GM19467 (cell line): ENCODE data around the gene CDK2.

Experiments used
- ATAC-seq: cut with Tn5 transposase; IDR thresholded peaks from one replicate; pipeline ENCODE4 v1.9.1; 2021; ENCODE audit warnings: mild to moderate bottlenecking, moderate library complexity; ENCODE audit not compliant: unreplicated experiment

The CDK2 gene

DNA sequence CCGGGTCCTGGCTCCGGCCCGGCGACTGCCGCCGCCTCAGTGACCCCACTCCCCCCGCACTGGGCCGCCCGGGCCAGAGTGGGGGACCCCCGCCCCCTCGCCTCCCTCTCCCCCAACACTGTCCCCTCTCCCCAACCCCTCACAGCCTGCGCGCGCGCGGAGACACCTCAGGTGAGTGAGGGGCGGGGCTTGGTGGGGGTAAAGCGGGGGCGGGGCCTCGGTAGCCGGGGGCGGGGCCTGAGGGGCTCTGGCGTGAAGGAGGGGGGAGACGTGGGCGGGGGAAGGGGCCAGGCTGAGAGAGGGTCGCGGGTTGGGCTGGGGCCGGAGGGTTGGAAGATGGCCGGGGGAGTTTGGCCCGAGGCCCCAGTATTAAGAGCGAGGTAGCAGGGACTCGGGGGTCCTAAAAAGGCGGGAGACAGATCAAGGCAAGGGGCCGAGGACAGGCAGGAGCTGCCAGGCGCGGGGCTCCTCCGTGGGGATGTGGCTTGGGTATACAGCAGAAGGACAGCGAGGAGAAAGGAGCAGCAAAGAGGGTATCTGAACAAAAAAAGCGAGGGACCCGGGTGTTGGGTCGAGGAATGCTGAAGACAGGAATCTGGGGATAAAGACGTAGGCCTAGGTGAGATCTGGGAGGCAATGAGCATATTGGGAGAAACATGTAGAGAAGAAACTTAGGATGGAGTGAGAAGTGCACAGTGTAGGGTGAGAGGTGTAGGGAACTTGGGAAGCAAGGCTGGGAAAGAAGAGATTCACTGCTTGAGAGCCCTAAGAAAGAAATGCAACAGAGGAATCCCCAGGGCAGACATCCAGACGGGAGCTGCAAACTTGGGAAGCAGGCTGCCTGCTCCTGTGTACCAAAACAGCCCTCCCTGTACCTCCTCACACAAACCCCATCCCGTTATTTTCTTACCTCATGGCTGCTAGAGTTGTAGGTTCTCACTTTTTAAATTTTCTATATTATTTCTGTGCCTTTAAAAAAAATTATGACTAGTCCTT is 41.2 kb downstream of the CDK2 start:
- ATAC-seq = peak; percentile 22

DNA sequence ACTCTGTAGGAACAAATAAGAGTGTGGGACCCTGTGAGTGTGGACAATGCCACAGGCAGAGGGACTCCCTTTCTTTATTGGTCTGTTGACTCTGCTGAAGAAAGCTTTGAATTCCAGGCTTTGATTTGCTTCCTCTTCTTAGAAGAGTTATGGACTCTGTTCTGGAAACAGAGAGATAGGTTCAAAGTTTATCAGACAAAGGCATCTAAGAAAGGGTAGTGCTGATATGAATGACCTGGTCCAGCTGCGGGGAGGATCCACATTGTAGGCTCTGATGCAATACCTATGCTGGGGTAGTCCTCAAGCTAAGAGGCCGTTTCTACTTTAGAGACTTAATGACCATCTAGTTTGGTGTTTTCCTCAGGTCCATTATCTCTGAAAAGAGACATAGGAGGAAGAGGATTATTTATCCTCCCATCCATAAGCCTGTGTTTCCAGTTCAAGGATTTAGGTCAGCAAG is 43.5 kb downstream of the CDK2 start:
- ATAC-seq = no peak

DNA sequence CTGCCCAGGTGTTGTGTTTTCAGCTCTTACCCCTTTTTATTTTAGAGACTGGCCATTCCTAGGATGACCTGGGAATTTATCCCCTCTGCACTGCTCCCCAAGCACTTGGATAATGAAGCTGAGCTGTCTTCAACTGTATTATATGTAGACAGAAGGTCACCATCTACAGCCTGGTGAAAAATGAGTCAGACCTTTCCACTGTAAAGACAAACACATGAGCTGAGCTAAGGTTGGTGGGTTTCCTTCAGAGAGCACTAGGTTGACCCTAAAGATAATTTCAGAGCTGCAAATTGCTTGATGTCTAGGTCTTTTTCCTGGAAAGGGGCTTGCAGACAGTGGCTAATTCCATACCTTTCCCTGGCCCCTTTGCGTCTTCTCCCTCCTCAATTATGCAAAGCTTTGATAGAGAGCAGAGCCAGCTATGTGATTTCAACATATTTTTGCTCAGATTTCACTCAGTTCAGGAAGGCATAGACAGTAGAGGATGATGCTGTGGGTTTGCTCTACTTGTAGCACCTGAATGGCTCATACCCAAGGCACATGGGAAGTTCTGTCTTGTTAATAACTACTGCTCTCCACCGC is 45.0 kb downstream of the CDK2 start:
- ATAC-seq = no peak

DNA sequence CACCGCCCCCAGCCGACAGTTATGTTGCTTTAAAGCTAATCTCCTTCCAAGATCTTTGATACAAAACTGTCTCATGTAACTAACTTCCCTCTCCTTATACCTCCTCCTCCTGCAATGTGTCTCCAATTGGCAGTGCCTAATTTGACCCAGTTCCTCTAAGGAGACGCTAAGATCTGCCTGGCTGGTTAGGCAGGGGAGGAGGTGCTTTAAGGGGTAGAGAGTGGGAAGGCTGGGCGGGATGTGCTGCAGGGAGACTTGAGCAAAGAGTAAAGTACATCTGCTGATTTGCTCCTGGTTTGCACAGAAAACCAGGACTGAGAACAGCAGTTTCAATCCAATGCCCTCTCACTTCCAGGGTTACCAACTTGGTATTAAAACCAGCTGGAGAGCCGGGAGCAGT is 46.9 kb downstream of the CDK2 start:
- ATAC-seq = no peak

DNA sequence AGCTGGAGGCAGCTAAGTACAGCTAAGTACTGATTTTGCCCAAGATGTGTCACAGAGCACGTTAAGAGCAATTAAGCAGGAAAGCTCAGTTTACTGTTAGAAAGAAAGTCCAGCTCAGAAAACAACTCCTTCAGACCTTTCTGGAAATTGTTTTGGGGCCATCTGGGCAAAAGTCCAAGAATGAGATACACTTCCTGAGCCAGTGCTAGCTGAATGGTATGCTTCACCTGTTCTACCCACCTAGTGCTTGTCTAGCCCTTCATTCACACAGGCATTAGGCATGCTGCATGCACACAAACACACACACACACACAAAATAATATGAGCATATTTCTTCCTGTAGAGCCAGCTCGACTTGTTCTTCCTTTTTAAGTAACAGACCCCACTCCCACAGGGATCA is 47.6 kb downstream of the CDK2 start:
- no peak for ATAC-seq

DNA sequence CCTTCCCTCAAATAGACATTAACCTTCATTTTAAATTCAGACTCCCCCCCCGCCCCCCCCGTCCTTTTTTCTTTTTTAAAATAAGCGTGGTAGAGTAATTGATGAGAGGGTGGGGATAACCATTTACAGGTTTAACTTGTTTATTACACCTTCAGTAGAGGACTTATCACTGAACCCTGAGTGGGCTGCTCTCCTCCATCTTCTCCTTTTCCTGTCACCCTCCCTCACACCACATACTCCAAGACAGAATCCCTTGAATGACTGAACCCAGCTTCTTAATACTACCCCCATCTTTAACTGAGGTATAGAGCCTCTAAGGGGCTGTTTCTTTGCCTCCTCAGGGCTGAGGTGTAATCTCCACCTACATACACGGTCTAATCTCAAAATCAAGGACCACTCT is 50.6 kb downstream of the CDK2 start:
- no peak for ATAC-seq

DNA sequence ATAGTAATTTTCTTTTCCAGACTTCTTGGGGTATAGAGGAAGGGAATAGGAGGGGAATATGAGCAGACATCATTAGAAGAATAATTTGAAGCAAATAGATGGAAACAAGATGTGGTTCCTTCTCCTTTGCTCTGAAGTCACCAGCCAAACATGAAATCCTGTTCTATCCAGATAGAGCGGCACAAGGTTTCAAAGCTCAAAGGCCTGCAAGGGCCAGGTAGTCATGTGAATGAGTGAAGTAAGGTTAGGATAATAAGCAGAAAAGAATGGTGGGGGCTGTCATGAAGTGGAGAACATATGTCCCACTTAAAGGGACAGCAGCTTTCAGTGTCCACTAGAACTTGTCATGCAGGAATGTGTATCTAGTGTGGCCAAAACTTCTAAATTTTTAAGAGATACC is 51.7 kb downstream of the CDK2 start:
- ATAC-seq = no peak

DNA sequence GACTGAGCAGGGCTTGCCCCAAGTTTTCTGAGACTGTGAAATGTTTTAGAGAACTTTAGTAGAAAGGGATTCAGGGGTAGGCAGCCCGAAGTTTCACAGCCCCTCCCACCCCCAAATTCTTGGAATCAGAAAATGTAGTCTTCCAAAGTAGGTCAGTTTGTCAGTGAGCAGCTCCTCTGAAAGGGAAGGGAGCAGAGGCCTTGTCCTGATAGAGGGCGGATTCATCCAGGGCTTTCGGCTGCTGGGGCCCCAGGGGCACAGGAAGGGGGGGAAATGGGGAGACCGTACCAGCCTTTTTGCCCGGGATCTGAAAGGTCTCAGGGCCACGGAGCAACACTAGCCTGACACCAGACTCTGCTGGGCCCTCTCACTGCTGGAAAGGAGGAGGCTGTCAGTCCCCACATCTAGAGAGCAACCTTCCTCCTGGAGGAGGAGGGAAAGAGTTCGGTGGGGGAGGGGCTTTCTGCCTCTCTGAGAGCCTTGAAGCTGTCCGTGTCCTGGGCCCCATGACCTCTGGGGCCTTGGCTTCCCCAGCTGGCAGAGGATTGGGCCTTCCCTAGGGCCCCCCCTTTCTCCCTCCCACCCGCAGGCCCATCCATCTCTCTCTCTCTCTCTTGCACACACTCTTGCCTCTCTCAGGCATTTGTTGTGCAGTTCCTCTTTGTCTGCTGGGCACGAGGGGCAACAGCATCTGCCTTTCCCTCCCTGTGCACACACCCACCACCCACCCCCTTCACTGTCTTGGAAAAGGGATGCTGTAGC is 54.0 kb downstream of the CDK2 start, which contains the start of gene IKZF4:
TSS of gene IKZF4 (plus strand) at position 621 of the 762 bp plus-strand sequence. CDS start 451 bp downstream, outside the sequence.
- no peak for ATAC-seq

DNA sequence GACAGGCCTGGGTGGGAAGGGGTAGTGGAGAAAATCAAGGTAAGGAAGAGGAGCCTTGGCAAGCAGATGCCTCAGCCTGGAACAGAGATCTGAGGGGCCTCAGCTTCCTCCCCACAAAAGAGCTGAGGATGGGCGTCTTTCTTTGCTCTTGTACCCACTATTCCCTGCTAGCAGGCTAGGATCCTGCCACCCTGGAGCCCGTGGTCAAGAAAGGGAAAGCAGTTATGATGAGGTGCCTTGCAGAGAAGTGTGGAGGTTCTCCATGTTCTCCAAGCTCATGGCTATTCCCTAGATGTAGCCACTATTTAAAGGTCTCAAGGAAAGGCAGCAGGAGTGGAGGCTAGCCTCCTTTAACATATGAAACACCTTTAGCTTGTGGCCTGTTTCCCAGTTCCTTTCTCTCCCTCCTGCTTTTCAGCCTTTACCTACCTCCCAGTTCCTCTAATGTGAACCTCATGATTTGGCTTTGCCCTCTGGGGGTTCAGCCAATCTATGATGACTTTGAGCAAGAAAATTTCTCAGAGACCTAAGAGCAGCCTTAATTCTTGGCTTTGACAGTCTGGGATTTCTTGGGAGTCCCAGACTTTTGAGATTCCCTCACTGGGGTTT is 55.4 kb downstream of the CDK2 start:
- ATAC-seq = no peak
